Breast epithelium (tissue), 3 donors: ENCODE data around the gene AP1S2.

ENCODE experiments used
- POLR2A ChIP-seq: fragments of 450-650 bp; IDR thresholded peaks from one replicate; pipeline ENCODE4 v1.6.1; 2016; ENCODE audit warnings: antibody characterized with exemption, mild to moderate bottlenecking, moderate library complexity
- POLR2AphosphoS5 ChIP-seq, 3 donors: sonication (generic); formaldehyde crosslinking; IDR thresholded peaks; one replicate each; pipeline ENCODE4 v1.6.1; 2017; ENCODE audit warnings: antibody characterized with exemption in 3 of 3
- TF ChIP-seq, protein P1 (sequence below), 3 donors: fragments of 450-650 bp; IDR thresholded peaks; one replicate each; pipeline ENCODE4 v1.5.1; 2016 to 2017; ENCODE audit warnings: antibody characterized with exemption in 3 of 3, mild to moderate bottlenecking in 3 of 3, moderate library complexity in 3 of 3

DNA sequence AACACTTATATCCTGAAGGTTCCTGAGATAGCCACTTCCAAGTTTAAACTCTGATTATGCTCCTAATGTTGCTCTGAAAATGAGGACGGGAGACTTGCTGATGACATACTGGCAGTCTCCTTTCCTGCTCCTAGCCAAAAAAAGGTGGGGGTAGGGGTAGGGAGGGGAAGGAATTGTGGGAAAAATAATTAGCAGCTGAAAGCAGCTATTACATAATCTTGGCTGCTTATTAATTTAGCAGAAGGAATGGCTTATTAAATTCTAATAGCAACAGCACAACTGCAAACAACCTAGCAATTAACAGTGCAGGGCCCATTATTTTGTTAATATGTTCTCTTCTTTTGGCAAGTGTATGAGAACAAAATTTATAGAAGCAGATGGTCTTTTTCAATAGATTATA is 2.0 kb upstream of the AP1S2 start:
- TF ChIP-seq, protein P1, sequence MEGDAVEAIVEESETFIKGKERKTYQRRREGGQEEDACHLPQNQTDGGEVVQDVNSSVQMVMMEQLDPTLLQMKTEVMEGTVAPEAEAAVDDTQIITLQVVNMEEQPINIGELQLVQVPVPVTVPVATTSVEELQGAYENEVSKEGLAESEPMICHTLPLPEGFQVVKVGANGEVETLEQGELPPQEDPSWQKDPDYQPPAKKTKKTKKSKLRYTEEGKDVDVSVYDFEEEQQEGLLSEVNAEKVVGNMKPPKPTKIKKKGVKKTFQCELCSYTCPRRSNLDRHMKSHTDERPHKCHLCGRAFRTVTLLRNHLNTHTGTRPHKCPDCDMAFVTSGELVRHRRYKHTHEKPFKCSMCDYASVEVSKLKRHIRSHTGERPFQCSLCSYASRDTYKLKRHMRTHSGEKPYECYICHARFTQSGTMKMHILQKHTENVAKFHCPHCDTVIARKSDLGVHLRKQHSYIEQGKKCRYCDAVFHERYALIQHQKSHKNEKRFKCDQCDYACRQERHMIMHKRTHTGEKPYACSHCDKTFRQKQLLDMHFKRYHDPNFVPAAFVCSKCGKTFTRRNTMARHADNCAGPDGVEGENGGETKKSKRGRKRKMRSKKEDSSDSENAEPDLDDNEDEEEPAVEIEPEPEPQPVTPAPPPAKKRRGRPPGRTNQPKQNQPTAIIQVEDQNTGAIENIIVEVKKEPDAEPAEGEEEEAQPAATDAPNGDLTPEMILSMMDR (IDR thresholded peaks at IDR 0.05): no peak
- TF ChIP-seq POLR2A (no peak), POLR2AphosphoS5 (IDR thresholded peaks at IDR 0.05) (no peak)
